Uterus (tissue), 4 donors: Measurements from ENCODE around the gene CNPPD1. TPM values are rescaled to one million over a fixed set of nuclear protein-coding genes. Genes with fewer than 3 reads are reported as not detected.

Source experiments
- DNase-seq, 2 donors: peaks; one replicate each; pipeline ENCODE4 v3.0.0-alpha.2; 2019 to 2020
- H3K27ac ChIP-seq, 2 donors: fragments of 200-600 bp; sonication (generic); 1 replicate in 1 of 2; 2 replicates in 1 of 2; pipeline ENCODE4 v1.5.1; 2016 to 2018
- H3K27me3 ChIP-seq, 2 donors: fragments of 200-600 bp; sonication (generic); one replicate each; pipeline ENCODE4 v1.5.1; 2018 to 2019; ENCODE audit warnings: control low read depth in 1 of 2
- H3K36me3 ChIP-seq, 2 donors: fragments of 200-600 bp; sonication (generic); one replicate each; pipeline ENCODE4 v1.5.1; 2019; ENCODE audit warnings: control low read depth in 1 of 2
- H3K4me1 ChIP-seq, 2 donors: fragments of 200-600 bp; sonication (generic); one replicate each; pipeline ENCODE4 v1.5.1; 2018 to 2019; ENCODE audit warnings: control low read depth in 1 of 2
- H3K4me3 ChIP-seq, 2 donors: fragments of 200-600 bp; sonication (generic); 1 replicate in 1 of 2; 2 replicates in 1 of 2; pipeline ENCODE4 v1.5.1; 2018 to 2019; ENCODE audit warnings: mild to moderate bottlenecking in 1 of 2
- H3K9me3 ChIP-seq, 2 donors: fragments of 200-600 bp; sonication (generic); one replicate each; pipeline ENCODE4 v1.5.1; 2019; ENCODE audit warnings: control low read depth in 1 of 2
- CTCF ChIP-seq, 4 experiments: fragments of 200-600 bp in 2 of 4; fragments of 450-650 bp in 2 of 4; sonication (generic) in 2 of 4; IDR thresholded peaks; one replicate each; pipeline ENCODE4 v1.5.1; 2016 to 2019; ENCODE audit warnings: antibody characterized with exemption in 4 of 4, mild to moderate bottlenecking in 2 of 4, moderate library complexity in 1 of 4
- POLR2A ChIP-seq, 2 donors: fragments of 450-650 bp; IDR thresholded peaks; one replicate each; pipeline ENCODE4 v1.6.1; 2016; ENCODE audit warnings: antibody characterized with exemption in 2 of 2, mild to moderate bottlenecking in 1 of 2, moderate library complexity in 1 of 2
- intact Hi-C: fragments of 100-400 bp; cut with DNase I; formaldehyde crosslinking; loops from one replicate; pipeline ENCODE4 v1.15.1; 2023; ENCODE audit warnings: low total_unique reads
- total RNA-seq, 4 donors: library from RNA; depleted of rRNA in 3 of 4; stranded (reverse); fragments of >200 nt in 3 of 4; gene quantifications; one replicate each; pipeline versions ENCODE4 v1.1.0 to v1.2.4, GENCODE V29; 2014 to 2023
- donor health status: DM: yes; HTN: yes; CAD: no.

The CNPPD1 gene
- total RNA-seq, 4 donors from 2014 or later, result 3.1 to 56.2 (median 35.8) TPM

GRCh38 chr2:219216535-219216915 lies 39.8 kb upstream of the CNPPD1 start:
- no peak overlapping the region for H3K4me3 ChIP-seq
- no peak for DNase-seq
- H3K36me3 ChIP-seq, result no peaks in the 10 kb centered on the region
- H3K9me3 ChIP-seq, result no peaks in the 10 kb centered on the region
- peak overlapping the region in 1 of 2 donors; percentile 82 for H3K27ac ChIP-seq
- TF ChIP-seq CTCF (IDR thresholded peaks at IDR 0.05) (no peak), POLR2A (IDR thresholded peaks at IDR 0.05) (no peak)
- H3K4me1 ChIP-seq, result peaks cover 0 to 11% of the 10 kb centered on the region in 2 donors
- intact Hi-C loops, result loop anchor here (5.0 kb wide), 1 partner anchor 34 kb away; no protein-coding TSS in a partner anchor
- H3K27me3 ChIP-seq, result no peaks in the 10 kb centered on the region

GRCh38 chr2:219215871-219216534 lies 39.3 kb upstream of the CNPPD1 start:
- no peak for TF ChIP-seq POLR2A (IDR thresholded peaks at IDR 0.05)
- Histone ChIP-seq H3K4me3 (no peak overlapping the region), H3K4me1 (peaks cover 0 to 11% of the 10 kb centered on the region in 2 donors), H3K36me3 (no peaks in the 10 kb centered on the region), H3K9me3 (no peaks in the 10 kb centered on the region), H3K27ac (peak overlapping the region in 1 of 2 donors; percentile 82), H3K27me3 (no peaks in the 10 kb centered on the region)
- no peak for DNase-seq
- intact Hi-C loops, result loop anchor here (5.0 kb wide), 1 partner anchor 34 kb away; no protein-coding TSS in a partner anchor

GRCh38 chr2:219214786-219215185 lies 38.1 kb upstream of the CNPPD1 start:
- Histone ChIP-seq H3K36me3 (no peaks in the 10 kb centered on the region), H3K27me3 (no peaks in the 10 kb centered on the region), H3K27ac (no peak overlapping the region), H3K9me3 (no peaks in the 10 kb centered on the region), H3K4me3 (no peak overlapping the region), H3K4me1 (peaks cover 0 to 11% of the 10 kb centered on the region in 2 donors)
- TF ChIP-seq CTCF (IDR thresholded peaks at IDR 0.05) (no peak), POLR2A (IDR thresholded peaks at IDR 0.05) (no peak)
- no peak for DNase-seq
- intact Hi-C loops, result loop anchor here (5.0 kb wide), 1 partner anchor 32 kb away; no protein-coding TSS in a partner anchor

GRCh38 chr2:219214141-219214540 lies 37.4 kb upstream of the CNPPD1 start:
- Histone ChIP-seq H3K36me3 (no peaks in the 10 kb centered on the region), H3K27me3 (no peaks in the 10 kb centered on the region), H3K4me3 (no peak overlapping the region), H3K27ac (no peak overlapping the region), H3K9me3 (no peaks in the 10 kb centered on the region), H3K4me1 (peaks cover 0 to 6% of the 10 kb centered on the region in 2 donors)
- intact Hi-C loops, result no loop called here
- TF ChIP-seq POLR2A (IDR thresholded peaks at IDR 0.05) (no peak), CTCF (IDR thresholded peaks at IDR 0.05) (no peak)
- DNase-seq, result no peak

- TF ChIP-seq CTCF (IDR thresholded peaks at IDR 0.05) (no peak), POLR2A (IDR thresholded peaks at IDR 0.05) (no peak)
- no peaks in the 10 kb centered on the region for H3K27me3 ChIP-seq
- H3K36me3 ChIP-seq, result no peaks in the 10 kb centered on the region
- no peak for DNase-seq
- H3K27ac ChIP-seq, result no peak overlapping the region
- H3K4me3 ChIP-seq, result no peak overlapping the region
- no peaks in the 10 kb centered on the region for H3K9me3 ChIP-seq
- intact Hi-C loops, result no loop called here
- H3K4me1 ChIP-seq, result peaks cover 0 to 5% of the 10 kb centered on the region in 2 donors
These were observed 36.9 kb upstream of the CNPPD1 start for GRCh38 chr2:219213486-219214071.
